GM18511 (cell line): Measurements from ENCODE around the gene ADGRL1.
"Not testable (repeated sequence)": the region's sequence is repeated elsewhere in the genome, so short reads cannot be mapped to it uniquely, and the experiment has no call there.

Experiments used
- ATAC-seq: cut with Tn5 transposase; IDR thresholded peaks from one replicate; pipeline ENCODE4 v1.9.1; 2021; ENCODE audit warnings: mild to moderate bottlenecking, moderate library complexity; ENCODE audit not compliant: unreplicated experiment

Gene ADGRL1

GRCh38 chr19:14196105-14196504, 9.9 kb downstream of the ADGRL1 start:
- ATAC-seq: not testable (repeated sequence)

GRCh38 chr19:14195216-14195615, 10.8 kb downstream of the ADGRL1 start:
- not testable (repeated sequence) for ATAC-seq

- ATAC-seq: no peak
These were observed 16.6 kb downstream of the ADGRL1 start for GRCh38 chr19:14189415-14189814.

GRCh38 chr19:14188086-14188485, 17.9 kb downstream of the ADGRL1 start:
- not testable (repeated sequence) for ATAC-seq

GRCh38 chr19:14187561-14187960, 18.4 kb downstream of the ADGRL1 start:
- no peak for ATAC-seq

GRCh38 chr19:14186684-14187083, 19.3 kb downstream of the ADGRL1 start:
- not testable (repeated sequence) for ATAC-seq

GRCh38 chr19:14185691-14186090, 20.3 kb downstream of the ADGRL1 start:
- not testable (repeated sequence) for ATAC-seq

- ATAC-seq: no peak
These were observed 20.8 kb downstream of the ADGRL1 start for GRCh38 chr19:14185158-14185557.

- no peak for ATAC-seq
These were observed 22.1 kb downstream of the ADGRL1 start for GRCh38 chr19:14183741-14184350.

- ATAC-seq: no peak
These were observed 23.5 kb downstream of the ADGRL1 start for GRCh38 chr19:14182476-14182875.

- no peak for ATAC-seq
These were observed 24.1 kb downstream of the ADGRL1 start for GRCh38 chr19:14181906-14182305.

GRCh38 chr19:14181199-14181598, 24.8 kb downstream of the ADGRL1 start:
- ATAC-seq: not testable (repeated sequence)

- no peak for ATAC-seq
These were observed 28.4 kb downstream of the ADGRL1 start for GRCh38 chr19:14177496-14178074.

- ATAC-seq: no peak
These were observed 30.6 kb downstream of the ADGRL1 start for GRCh38 chr19:14175351-14175792.

- no peak for ATAC-seq
These were observed 31.1 kb downstream of the ADGRL1 start for GRCh38 chr19:14174883-14175282.

GRCh38 chr19:14168993-14169392, 37.0 kb downstream of the ADGRL1 start:
- ATAC-seq: no peak

GRCh38 chr19:14168259-14168972, 37.6 kb downstream of the ADGRL1 start:
- no peak for ATAC-seq

GRCh38 chr19:14167576-14168138, 38.3 kb downstream of the ADGRL1 start:
- ATAC-seq: no peak

- ATAC-seq: no peak
These were observed 38.9 kb downstream of the ADGRL1 start for GRCh38 chr19:14166999-14167575.

GRCh38 chr19:14165990-14166830, 39.8 kb downstream of the ADGRL1 start:
- ATAC-seq: no peak
